IMR-90 (cell line): Measurements from ENCODE around the gene RTL5.

ENCODE experiments used
- BHLHE40 ChIP-seq: fragments of 150-350 bp; IDR thresholded peaks from 2 replicates; pipeline ENCODE4 v1.6.1; 2016; ENCODE audit warnings: mild to moderate bottlenecking, low read depth, low read length
- CTCF ChIP-seq: conservative IDR thresholded peaks from 2 replicates; pipeline ENCODE4 v1.5.1; 2012; ENCODE audit warnings: mild to moderate bottlenecking, low read depth, low read length, improper control_type of control experiment
- MAFK ChIP-seq: IDR thresholded peaks from 2 replicates; pipeline ENCODE4 v1.6.1; 2012; ENCODE audit warnings: low read depth, low read length, improper control_type of control experiment
- MXI1 ChIP-seq: IDR thresholded peaks from 2 replicates; pipeline ENCODE4 v1.6.1; 2012; ENCODE audit warnings: low read depth, mild to moderate bottlenecking, low read length, moderate library complexity, borderline replicate concordance
- POLR2A ChIP-seq: IDR thresholded peaks from 2 replicates; pipeline ENCODE4 v1.6.1; 2012; ENCODE audit warnings: mild to moderate bottlenecking, low read depth, low read length
- RAD21 ChIP-seq: IDR thresholded peaks from 2 replicates; pipeline ENCODE4 v1.6.1; 2012; ENCODE audit warnings: low read length, improper control_type of control experiment
- RCOR1 ChIP-seq: IDR thresholded peaks from 2 replicates; pipeline ENCODE4 v1.6.1; 2012; ENCODE audit warnings: mild to moderate bottlenecking, low read length, improper control_type of control experiment; ENCODE audit not compliant: insufficient replicate concordance
- RFX5 ChIP-seq: IDR thresholded peaks from 2 replicates; pipeline ENCODE4 v1.8.0; 2012; ENCODE audit warnings: low read depth, mild to moderate bottlenecking, low read length, moderate library complexity
- SMC3 ChIP-seq: fragments of 150-350 bp; IDR thresholded peaks from 2 replicates; pipeline ENCODE4 v1.6.1; 2016; ENCODE audit warnings: low read depth, mild to moderate bottlenecking, antibody characterized with exemption, low read length, moderate library complexity

GRCh38 chrX:72107320-72107719 lies 24.4 kb downstream of the RTL5 start:
- TF ChIP-seq CTCF, result no peak
- TF ChIP-seq RAD21, result no peak
- TF ChIP-seq POLR2A, result no peak
- no peak for TF ChIP-seq RCOR1
- no peak for TF ChIP-seq MAFK
- TF ChIP-seq SMC3, result no peak
- no peak for TF ChIP-seq RFX5
- no peak for TF ChIP-seq MXI1
- TF ChIP-seq BHLHE40, result no peak
